Measurements from ENCODE around the gene RSPRY1. TPM values are rescaled to one million over a fixed set of nuclear protein-coding genes. Genes with fewer than 3 reads are reported as not detected.

RSPRY1 gene
- total and polyA plus RNA-seq, 2 of the 8 experiments (the other 6 are each of a cell fraction or from before 2014, with no cell fraction given): 11.5 to 32.5 TPM

DNA sequence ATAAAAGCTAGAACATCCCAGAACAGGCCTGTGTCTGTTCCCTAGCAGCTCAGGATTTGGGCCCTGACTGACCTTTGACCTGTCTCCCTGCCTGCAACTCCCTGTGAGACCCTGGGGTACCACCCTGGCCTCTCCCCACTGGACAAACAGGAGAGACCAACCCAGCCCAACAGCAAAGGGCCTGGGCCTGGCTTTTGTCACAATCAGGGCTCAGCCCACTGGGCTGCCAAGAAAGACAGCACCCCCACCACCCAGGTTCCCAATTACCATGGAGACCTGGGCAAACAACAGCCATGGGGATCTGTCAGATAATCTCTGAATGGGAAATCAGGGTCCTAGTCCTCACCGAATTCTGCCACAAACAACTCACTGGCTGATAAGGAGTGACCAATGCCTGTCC is 87.2 kb downstream of the RSPRY1 start (continued):
- TF ChIP-seq, protein P1, sequence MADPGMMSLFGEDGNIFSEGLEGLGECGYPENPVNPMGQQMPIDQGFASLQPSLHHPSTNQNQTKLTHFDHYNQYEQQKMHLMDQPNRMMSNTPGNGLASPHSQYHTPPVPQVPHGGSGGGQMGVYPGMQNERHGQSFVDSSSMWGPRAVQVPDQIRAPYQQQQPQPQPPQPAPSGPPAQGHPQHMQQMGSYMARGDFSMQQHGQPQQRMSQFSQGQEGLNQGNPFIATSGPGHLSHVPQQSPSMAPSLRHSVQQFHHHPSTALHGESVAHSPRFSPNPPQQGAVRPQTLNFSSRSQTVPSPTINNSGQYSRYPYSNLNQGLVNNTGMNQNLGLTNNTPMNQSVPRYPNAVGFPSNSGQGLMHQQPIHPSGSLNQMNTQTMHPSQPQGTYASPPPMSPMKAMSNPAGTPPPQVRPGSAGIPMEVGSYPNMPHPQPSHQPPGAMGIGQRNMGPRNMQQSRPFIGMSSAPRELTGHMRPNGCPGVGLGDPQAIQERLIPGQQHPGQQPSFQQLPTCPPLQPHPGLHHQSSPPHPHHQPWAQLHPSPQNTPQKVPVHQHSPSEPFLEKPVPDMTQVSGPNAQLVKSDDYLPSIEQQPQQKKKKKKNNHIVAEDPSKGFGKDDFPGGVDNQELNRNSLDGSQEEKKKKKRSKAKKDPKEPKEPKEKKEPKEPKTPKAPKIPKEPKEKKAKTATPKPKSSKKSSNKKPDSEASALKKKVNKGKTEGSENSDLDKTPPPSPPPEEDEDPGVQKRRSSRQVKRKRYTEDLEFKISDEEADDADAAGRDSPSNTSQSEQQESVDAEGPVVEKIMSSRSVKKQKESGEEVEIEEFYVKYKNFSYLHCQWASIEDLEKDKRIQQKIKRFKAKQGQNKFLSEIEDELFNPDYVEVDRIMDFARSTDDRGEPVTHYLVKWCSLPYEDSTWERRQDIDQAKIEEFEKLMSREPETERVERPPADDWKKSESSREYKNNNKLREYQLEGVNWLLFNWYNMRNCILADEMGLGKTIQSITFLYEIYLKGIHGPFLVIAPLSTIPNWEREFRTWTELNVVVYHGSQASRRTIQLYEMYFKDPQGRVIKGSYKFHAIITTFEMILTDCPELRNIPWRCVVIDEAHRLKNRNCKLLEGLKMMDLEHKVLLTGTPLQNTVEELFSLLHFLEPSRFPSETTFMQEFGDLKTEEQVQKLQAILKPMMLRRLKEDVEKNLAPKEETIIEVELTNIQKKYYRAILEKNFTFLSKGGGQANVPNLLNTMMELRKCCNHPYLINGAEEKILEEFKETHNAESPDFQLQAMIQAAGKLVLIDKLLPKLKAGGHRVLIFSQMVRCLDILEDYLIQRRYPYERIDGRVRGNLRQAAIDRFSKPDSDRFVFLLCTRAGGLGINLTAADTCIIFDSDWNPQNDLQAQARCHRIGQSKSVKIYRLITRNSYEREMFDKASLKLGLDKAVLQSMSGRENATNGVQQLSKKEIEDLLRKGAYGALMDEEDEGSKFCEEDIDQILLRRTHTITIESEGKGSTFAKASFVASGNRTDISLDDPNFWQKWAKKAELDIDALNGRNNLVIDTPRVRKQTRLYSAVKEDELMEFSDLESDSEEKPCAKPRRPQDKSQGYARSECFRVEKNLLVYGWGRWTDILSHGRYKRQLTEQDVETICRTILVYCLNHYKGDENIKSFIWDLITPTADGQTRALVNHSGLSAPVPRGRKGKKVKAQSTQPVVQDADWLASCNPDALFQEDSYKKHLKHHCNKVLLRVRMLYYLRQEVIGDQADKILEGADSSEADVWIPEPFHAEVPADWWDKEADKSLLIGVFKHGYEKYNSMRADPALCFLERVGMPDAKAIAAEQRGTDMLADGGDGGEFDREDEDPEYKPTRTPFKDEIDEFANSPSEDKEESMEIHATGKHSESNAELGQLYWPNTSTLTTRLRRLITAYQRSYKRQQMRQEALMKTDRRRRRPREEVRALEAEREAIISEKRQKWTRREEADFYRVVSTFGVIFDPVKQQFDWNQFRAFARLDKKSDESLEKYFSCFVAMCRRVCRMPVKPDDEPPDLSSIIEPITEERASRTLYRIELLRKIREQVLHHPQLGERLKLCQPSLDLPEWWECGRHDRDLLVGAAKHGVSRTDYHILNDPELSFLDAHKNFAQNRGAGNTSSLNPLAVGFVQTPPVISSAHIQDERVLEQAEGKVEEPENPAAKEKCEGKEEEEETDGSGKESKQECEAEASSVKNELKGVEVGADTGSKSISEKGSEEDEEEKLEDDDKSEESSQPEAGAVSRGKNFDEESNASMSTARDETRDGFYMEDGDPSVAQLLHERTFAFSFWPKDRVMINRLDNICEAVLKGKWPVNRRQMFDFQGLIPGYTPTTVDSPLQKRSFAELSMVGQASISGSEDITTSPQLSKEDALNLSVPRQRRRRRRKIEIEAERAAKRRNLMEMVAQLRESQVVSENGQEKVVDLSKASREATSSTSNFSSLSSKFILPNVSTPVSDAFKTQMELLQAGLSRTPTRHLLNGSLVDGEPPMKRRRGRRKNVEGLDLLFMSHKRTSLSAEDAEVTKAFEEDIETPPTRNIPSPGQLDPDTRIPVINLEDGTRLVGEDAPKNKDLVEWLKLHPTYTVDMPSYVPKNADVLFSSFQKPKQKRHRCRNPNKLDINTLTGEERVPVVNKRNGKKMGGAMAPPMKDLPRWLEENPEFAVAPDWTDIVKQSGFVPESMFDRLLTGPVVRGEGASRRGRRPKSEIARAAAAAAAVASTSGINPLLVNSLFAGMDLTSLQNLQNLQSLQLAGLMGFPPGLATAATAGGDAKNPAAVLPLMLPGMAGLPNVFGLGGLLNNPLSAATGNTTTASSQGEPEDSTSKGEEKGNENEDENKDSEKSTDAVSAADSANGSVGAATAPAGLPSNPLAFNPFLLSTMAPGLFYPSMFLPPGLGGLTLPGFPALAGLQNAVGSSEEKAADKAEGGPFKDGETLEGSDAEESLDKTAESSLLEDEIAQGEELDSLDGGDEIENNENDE (IDR thresholded peaks at IDR 0.05; ENCODE audit: insufficient replicate concordance, low read length): no peak
- TF ChIP-seq CHD1 (IDR thresholded peaks at IDR 0.05; ENCODE audit: low read depth, low read length) (no peak), MAFK (IDR thresholded peaks at IDR 0.05; ENCODE audit: low read depth, low read length) (no peak), CTBP2 (IDR thresholded peaks at IDR 0.05; ENCODE audit: borderline replicate concordance, insufficient read depth, insufficient read length, low read length) (no peak), TAF7 (optimal IDR thresholded peaks at IDR 0.05; ENCODE audit: borderline replicate concordance, low read depth, low read length) (no peak), NRF1 (IDR thresholded peaks at IDR 0.05; ENCODE audit: low read depth, low read length) (no peak), BACH1 (IDR thresholded peaks at IDR 0.05; ENCODE audit: low read length) (no peak)

All from H1 (cell line).